ENCODE results near the gene OSBPL9. TPM values are rescaled to one million over a fixed set of nuclear protein-coding genes. Genes with fewer than 3 reads are reported as not detected.
A peak's percentile ranks its signal among the peaks of the same experiment; 100 is the strongest.

Gene OSBPL9
- total and polyA plus RNA-seq, 9 of the 15 experiments (the other 6 are each of a cell fraction or from before 2014, with no cell fraction given): 43.9 to 217 (median 170) TPM

- no peak for TF ChIP-seq THRA (IDR thresholded peaks at IDR 0.05)
- TF ChIP-seq RUNX1 (IDR thresholded peaks at IDR 0.05; ENCODE audit: low read depth): no peak
- no peak for TF ChIP-seq PREB (CRISPR knock-in tag; IDR thresholded peaks at IDR 0.05)
- TF ChIP-seq AFF4 (CRISPR knock-in tag; IDR thresholded peaks at IDR 0.05): no peak
- TF ChIP-seq UBTF (IDR thresholded peaks at IDR 0.05; ENCODE audit: borderline replicate concordance in 1 of 2, low read depth in 2 of 2, low read length in 2 of 2): no peak
- TF ChIP-seq ZBTB8A (IDR thresholded peaks at IDR 0.05; ENCODE audit: partially characterized antibody): no peak
- no peak for TF ChIP-seq FUS (optimal IDR thresholded peaks at IDR 0.05; ENCODE audit: low read depth, low read length)
- no peak for TF ChIP-seq EHMT2 (IDR thresholded peaks at IDR 0.05)
- TF ChIP-seq CREB3 (tag; conservative IDR thresholded peaks at IDR 0.05; ENCODE audit: low read depth): no peak
- TF ChIP-seq THRB (CRISPR knock-in tag; conservative IDR thresholded peaks at IDR 0.05): peak; percentile 69; the same call in 1 of the 2 replicates
- TF ChIP-seq EWSR1 (IDR thresholded peaks at IDR 0.05; ENCODE audit: borderline replicate concordance, low read depth, partially characterized antibody): no peak
- TF ChIP-seq MLLT1 (IDR thresholded peaks at IDR 0.05): 0 out of 4 replicates have a peak, but pooled peaks of 1 of the 2 experiments have one; percentile 25
- no peak for TF ChIP-seq CCAR2 (IDR thresholded peaks at IDR 0.05; ENCODE audit: low read depth, low read length)
Measured at GRCh38 chr1:51605961-51606723, 10.8 kb upstream of the OSBPL9 start (continued).
